Neural cell (in vitro differentiated cells): ENCODE measurements around the gene RALGPS1. TPM values are rescaled to one million over a fixed set of nuclear protein-coding genes. Genes with fewer than 3 reads are reported as not detected.

Experiments used
- H2AFZ ChIP-seq: fragments of 200-600, 300-800 bp; sonication (generic), shearing (Covaris generic); 2 replicates; pipeline ENCODE4 v1.6.0; 2014; ENCODE audit warnings: low read depth, mild to moderate bottlenecking, antibody characterized with exemption, low read length, moderate library complexity
- H3F3A ChIP-seq: fragments of 200-600 bp; shearing (Covaris generic); 2 replicates; pipeline ENCODE4 v1.6.1; 2016; ENCODE audit warnings: mild to moderate bottlenecking, moderate library complexity, mixed read lengths, antibody characterized with exemption, low read length; ENCODE audit not compliant: insufficient read depth, poor library complexity, severe bottlenecking
- H3K27ac ChIP-seq: fragments of 200-600, 300-800 bp; sonication (generic), shearing (Covaris generic); 2 replicates; pipeline ENCODE4 v1.5.1; 2014; ENCODE audit warnings: mild to moderate bottlenecking, low read length, moderate library complexity
- H3K27me3 ChIP-seq: fragments of 300-800, 200-600 bp; sonication (generic), shearing (Covaris generic); 2 replicates; pipeline ENCODE4 v1.6.0; 2014; ENCODE audit warnings: mild to moderate bottlenecking, low read depth, low read length, moderate library complexity; ENCODE audit not compliant: insufficient read depth
- H3K36me3 ChIP-seq: fragments of 300-800, 200-600 bp; sonication (generic), shearing (Covaris generic); 2 replicates; pipeline ENCODE4 v1.5.1; 2014; ENCODE audit warnings: mild to moderate bottlenecking, antibody characterized with exemption, low read length, moderate library complexity; ENCODE audit not compliant: insufficient read depth
- H3K4me2 ChIP-seq: fragments of 300-800, 200-600 bp; sonication (generic), shearing (Covaris generic); 2 replicates; pipeline ENCODE4 v1.6.0; 2014; ENCODE audit warnings: mild to moderate bottlenecking, low read length
- H3K4me3 ChIP-seq: fragments of 300-800, 200-600 bp; sonication (generic), shearing (Covaris generic); 2 replicates; pipeline ENCODE4 v1.5.1; 2014; ENCODE audit warnings: mild to moderate bottlenecking, low read length, moderate library complexity
- H3K79me2 ChIP-seq: fragments of 200-600 bp; shearing (Covaris generic); replicated peaks from 2 replicates; pipeline ENCODE4 v1.6.0; 2014; ENCODE audit warnings: mild to moderate bottlenecking, low read length, moderate library complexity; ENCODE audit not compliant: insufficient read depth
- H3K9ac ChIP-seq: fragments of 300-800, 200-600 bp; sonication (generic), shearing (Covaris generic); 2 replicates; pipeline ENCODE4 v1.6.1; 2016; ENCODE audit warnings: mild to moderate bottlenecking, low read length, mixed read lengths
- H3K9me2 ChIP-seq: fragments of 200-600 bp; shearing (Covaris generic); 2 replicates; pipeline ENCODE4 v1.6.1; 2016; ENCODE audit warnings: mild to moderate bottlenecking, low read length, mixed read lengths; ENCODE audit not compliant: insufficient read depth
- H3K9me3 ChIP-seq: fragments of 200-600, 300-800 bp; sonication (generic), shearing (Covaris generic); 2 replicates; pipeline ENCODE4 v1.6.1; 2016; ENCODE audit warnings: mild to moderate bottlenecking, mixed run types, low read length, moderate library complexity, mixed read lengths
- H4K20me1 ChIP-seq: fragments of 200-600 bp; shearing (Covaris generic); 2 replicates; pipeline ENCODE4 v1.6.1; 2016; ENCODE audit warnings: mild to moderate bottlenecking, mixed run types; ENCODE audit not compliant: insufficient read depth
- EP300 ChIP-seq: fragments of 450-650 bp; conservative IDR thresholded peaks from 2 replicates; pipeline ENCODE4 v1.6.1; 2014; ENCODE audit warnings: antibody characterized with exemption, mild to moderate bottlenecking, moderate library complexity; ENCODE audit not compliant: poor library complexity, severe bottlenecking
- EZH2 ChIP-seq: fragments of 200-600, 300-800 bp; shearing (Covaris generic), sonication (generic); IDR thresholded peaks from 2 replicates; pipeline ENCODE4 v1.6.1; 2014; ENCODE audit warnings: antibody characterized with exemption, low read length, borderline replicate concordance, mild to moderate bottlenecking; ENCODE audit not compliant: insufficient read depth, poor library complexity, severe bottlenecking
- MXI1 ChIP-seq: fragments of 450-650 bp; conservative IDR thresholded peaks from 2 replicates; pipeline ENCODE4 v1.6.1; 2014; ENCODE audit warnings: antibody characterized with exemption, mild to moderate bottlenecking; ENCODE audit not compliant: poor library complexity, severe bottlenecking
- POLR2AphosphoS5 ChIP-seq: IDR thresholded peaks from 2 replicates; pipeline ENCODE4 v1.6.1; 2012
- RAD21 ChIP-seq: fragments of 450-650 bp; conservative IDR thresholded peaks from 2 replicates; pipeline ENCODE4 v1.6.1; 2014; ENCODE audit warnings: antibody characterized with exemption, mild to moderate bottlenecking, moderate library complexity
- SMC3 ChIP-seq: fragments of 450-650 bp; conservative IDR thresholded peaks from 2 replicates; pipeline ENCODE4 v1.6.1; 2014; ENCODE audit warnings: antibody characterized with exemption, mild to moderate bottlenecking, moderate library complexity; ENCODE audit not compliant: poor library complexity
- TAF1 ChIP-seq: IDR thresholded peaks from 2 replicates; pipeline ENCODE4 v1.6.1; 2012; ENCODE audit warnings: low read depth
- polyA plus RNA-seq: library from polyadenylated mRNA; depleted of rRNA; stranded (reverse); fragments of >200 nt; gene quantifications from 2 replicates; pipeline ENCODE4 v1.2.3, GENCODE V29; 2014
- TF ChIP-seq, protein P1 (sequence below): IDR thresholded peaks from 2 replicates; pipeline ENCODE4 v1.6.1; 2012; ENCODE audit warnings: borderline replicate concordance
- TF ChIP-seq, protein P2 (sequence below): fragments of 450-650 bp; IDR thresholded peaks from 2 replicates; pipeline ENCODE4 v1.5.1; 2014; ENCODE audit warnings: antibody characterized with exemption, mild to moderate bottlenecking, moderate library complexity; ENCODE audit not compliant: poor library complexity, severe bottlenecking

The RALGPS1 gene
- polyA plus RNA-seq, 1 donor from 2014 or later = 37.1 TPM

GRCh38 chr9:127185931-127186781 is 271.6 kb downstream of the RALGPS1 start:
- Histone ChIP-seq H3K36me3 (no peaks in the 10 kb centered on the region), H3K4me2 (no peak overlapping the region), H2AFZ (no peak overlapping the region), H3K9me3 (no peaks in the 10 kb centered on the region), H3K27me3 (no peaks in the 10 kb centered on the region), H3F3A (no peaks in the 10 kb centered on the region), H3K4me3 (no peak overlapping the region), H4K20me1 (no peaks in the 10 kb centered on the region), H3K9me2 (no peaks in the 10 kb centered on the region), H3K9ac (no peak overlapping the region), H3K27ac (no peak overlapping the region), H3K79me2 (no peaks in the 10 kb centered on the region)
- TF ChIP-seq EZH2 (no peak), RAD21 (no peak)

- Histone ChIP-seq H3K79me2 (no peaks in the 10 kb centered on the region), H3K4me3 (no peak overlapping the region), H3K4me2 (no peak overlapping the region), H3K9me3 (no peaks in the 10 kb centered on the region), H3F3A (no peaks in the 10 kb centered on the region), H4K20me1 (no peaks in the 10 kb centered on the region), H3K27me3 (no peaks in the 10 kb centered on the region), H2AFZ (no peak overlapping the region), H3K27ac (no peak overlapping the region), H3K9me2 (no peaks in the 10 kb centered on the region), H3K36me3 (no peaks in the 10 kb centered on the region), H3K9ac (no peak overlapping the region)
- TF ChIP-seq POLR2AphosphoS5 (no peak), RAD21 (no peak), EP300 (no peak), EZH2 (no peak), TAF1 (no peak), SMC3 (no peak), MXI1 (no peak)
- TF ChIP-seq, protein P1, sequence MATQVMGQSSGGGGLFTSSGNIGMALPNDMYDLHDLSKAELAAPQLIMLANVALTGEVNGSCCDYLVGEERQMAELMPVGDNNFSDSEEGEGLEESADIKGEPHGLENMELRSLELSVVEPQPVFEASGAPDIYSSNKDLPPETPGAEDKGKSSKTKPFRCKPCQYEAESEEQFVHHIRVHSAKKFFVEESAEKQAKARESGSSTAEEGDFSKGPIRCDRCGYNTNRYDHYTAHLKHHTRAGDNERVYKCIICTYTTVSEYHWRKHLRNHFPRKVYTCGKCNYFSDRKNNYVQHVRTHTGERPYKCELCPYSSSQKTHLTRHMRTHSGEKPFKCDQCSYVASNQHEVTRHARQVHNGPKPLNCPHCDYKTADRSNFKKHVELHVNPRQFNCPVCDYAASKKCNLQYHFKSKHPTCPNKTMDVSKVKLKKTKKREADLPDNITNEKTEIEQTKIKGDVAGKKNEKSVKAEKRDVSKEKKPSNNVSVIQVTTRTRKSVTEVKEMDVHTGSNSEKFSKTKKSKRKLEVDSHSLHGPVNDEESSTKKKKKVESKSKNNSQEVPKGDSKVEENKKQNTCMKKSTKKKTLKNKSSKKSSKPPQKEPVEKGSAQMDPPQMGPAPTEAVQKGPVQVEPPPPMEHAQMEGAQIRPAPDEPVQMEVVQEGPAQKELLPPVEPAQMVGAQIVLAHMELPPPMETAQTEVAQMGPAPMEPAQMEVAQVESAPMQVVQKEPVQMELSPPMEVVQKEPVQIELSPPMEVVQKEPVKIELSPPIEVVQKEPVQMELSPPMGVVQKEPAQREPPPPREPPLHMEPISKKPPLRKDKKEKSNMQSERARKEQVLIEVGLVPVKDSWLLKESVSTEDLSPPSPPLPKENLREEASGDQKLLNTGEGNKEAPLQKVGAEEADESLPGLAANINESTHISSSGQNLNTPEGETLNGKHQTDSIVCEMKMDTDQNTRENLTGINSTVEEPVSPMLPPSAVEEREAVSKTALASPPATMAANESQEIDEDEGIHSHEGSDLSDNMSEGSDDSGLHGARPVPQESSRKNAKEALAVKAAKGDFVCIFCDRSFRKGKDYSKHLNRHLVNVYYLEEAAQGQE = no peak
- TF ChIP-seq, protein P2, sequence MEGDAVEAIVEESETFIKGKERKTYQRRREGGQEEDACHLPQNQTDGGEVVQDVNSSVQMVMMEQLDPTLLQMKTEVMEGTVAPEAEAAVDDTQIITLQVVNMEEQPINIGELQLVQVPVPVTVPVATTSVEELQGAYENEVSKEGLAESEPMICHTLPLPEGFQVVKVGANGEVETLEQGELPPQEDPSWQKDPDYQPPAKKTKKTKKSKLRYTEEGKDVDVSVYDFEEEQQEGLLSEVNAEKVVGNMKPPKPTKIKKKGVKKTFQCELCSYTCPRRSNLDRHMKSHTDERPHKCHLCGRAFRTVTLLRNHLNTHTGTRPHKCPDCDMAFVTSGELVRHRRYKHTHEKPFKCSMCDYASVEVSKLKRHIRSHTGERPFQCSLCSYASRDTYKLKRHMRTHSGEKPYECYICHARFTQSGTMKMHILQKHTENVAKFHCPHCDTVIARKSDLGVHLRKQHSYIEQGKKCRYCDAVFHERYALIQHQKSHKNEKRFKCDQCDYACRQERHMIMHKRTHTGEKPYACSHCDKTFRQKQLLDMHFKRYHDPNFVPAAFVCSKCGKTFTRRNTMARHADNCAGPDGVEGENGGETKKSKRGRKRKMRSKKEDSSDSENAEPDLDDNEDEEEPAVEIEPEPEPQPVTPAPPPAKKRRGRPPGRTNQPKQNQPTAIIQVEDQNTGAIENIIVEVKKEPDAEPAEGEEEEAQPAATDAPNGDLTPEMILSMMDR = no peak
Observed at GRCh38 chr9:127186806-127187205, 272.2 kb downstream of the RALGPS1 start.
